HG03066 (cell line): ENCODE results near the gene RGS13.

Source experiments
- ATAC-seq: cut with Tn5 transposase; IDR thresholded peaks from one replicate; pipeline ENCODE4 v1.9.1; 2021; ENCODE audit warnings: low read depth; ENCODE audit not compliant: unreplicated experiment

The RGS13 gene, protein sequence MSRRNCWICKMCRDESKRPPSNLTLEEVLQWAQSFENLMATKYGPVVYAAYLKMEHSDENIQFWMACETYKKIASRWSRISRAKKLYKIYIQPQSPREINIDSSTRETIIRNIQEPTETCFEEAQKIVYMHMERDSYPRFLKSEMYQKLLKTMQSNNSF

DNA sequence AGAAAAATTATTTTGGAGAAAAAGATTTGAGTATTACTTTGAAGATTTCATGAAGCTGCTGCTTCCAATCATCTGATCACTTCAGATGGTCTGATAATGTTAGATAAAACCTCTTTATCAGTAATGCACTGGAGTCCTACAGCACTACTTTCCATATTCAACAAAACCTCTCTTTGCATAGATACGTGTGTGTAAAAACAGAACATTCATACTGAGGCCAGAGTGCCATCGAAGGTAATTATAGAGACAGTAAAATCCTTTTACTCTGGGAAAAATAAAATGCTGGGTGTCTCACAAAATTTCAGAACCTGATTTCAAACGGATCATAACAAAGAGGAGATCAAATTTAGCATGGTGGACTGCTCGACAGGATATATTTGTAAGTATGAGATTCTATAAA is at the start of gene RGS13:
RGS13 (plus strand) TSS at position 209 of the 400 bp plus-strand sequence. CDS start 8,188 bp downstream, outside the sequence.
- ATAC-seq, result no peak

DNA sequence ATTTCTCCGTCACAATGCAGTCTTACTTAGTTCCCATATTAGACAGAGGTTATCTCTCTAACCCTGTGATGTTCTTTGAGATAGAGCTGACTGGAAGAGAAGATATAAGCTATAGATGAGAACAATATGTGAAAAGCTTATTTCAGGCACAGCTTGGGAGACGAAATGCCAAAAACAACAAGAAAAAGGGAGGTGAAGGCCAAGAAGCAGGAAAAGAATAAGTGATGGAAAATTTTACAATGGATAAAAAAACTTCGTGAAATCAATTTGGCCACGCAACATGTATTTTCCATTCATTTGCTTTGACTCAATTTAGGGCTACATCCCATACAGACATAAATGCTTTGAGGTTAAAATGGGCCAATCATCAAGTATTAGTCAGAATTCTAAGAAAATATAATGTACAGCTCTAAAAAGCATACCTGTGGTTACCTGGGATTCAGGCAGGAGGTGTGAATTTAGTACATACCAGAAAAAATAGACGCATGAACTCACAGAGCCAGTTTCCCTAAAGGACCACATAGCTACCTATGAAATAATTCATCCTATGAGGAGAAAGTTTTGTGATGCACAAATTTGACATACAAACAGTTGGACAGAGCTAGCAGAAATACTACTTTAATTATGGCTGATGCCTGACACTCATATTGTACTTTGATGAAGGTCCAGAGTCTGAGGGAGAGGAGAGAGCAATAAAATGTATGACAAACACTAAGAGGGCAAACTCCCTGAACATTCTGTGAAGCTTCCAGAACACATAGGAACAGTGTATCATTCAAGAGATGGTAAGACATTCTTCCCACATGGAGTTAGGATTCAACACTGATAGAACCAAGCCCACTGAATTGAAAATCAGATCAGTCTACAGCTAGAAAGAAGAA is 48.3 kb upstream of the RGS13 start:
- ATAC-seq, result no peak

DNA sequence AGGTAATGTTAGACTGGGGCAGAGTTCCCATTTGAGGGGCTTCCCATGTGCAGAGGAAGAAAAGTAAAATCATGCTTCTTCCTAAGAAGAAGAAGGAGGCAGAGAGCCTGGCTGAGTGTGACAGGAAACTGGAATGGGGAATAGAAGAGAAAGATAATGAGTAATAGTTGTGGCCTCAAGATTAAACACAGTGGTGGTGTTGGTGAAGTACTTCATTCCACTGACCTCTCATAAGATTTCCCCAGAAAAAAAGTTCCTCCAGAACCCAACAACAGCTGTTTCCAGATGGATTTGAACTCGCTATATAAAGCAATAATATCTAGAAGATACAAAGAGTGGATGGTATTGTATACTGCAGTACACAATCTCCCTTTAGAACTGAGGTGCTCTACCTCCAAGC is 47.4 kb upstream of the RGS13 start:
- ATAC-seq, result no peak

DNA sequence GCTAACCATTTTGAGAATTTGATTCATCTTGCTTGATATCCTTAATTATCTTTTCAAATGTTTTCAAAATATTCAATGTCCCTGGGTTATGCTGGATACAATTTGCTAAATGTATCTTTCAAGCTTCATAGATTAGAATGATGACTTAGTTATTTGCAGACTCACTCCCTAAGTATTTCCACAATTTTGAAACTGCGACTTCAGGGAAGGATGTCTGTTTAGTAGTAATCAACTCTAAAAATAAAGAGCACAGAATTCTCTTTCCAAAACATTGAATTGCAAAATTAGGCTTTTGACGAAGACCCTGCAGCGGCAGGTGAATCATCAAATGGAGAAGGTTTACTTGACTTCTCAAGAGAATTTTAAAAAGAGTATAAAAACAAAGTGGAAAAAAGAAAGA is 46.1 kb upstream of the RGS13 start:
- ATAC-seq, result no peak

DNA sequence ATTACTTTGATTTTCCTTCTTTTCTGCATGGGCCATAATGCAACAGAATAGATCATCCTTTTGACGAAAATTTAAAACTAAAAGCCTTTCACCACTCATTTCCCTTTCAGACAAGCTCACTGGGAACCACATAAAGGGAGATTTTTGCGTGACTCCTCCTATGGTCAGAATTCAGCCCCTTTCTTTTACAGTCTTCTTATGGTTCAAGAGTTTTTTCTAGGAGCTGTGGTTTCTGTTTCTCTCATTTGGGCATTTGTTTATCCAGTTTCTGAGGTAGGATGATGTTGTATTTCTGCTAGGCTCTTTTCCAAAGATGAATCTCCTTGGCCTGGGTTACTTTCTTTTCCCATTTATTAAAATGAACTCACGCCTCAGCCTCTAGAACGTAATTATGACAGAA is 43.4 kb upstream of the RGS13 start:
- ATAC-seq, result no peak

DNA sequence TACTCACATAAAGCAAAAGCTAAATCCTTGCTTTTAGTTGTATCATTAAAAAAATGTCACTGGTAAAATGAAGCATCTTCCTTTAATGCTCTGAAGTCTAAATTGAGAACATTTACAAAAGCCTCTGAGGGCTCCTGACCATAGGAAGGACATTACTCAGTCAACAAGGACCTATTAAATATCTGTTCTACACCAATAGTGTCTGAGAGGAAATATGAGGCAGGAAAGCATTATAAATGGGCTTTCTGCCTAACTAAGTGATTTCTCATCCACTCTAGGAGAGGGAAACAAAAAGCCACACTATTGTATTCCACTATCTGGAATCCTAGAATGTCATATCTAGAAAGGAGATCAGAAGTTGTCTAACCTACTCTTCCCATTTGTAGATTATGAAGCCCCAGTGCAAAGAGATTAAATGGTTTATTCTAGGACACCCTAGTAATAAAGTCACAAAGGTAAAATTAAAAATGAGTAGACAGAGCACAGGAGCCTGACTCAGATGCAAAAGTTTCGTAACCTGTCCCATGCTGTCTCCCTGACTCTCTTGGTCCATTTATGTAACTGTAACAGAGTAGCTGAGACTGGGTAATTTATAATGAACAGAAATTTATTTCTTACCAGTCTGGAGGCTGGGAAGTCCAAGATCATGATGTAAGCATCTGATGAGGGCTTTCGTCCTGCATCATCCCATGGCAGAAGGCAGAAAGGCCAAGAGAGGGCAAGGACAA is 42.8 kb upstream of the RGS13 start:
- no peak for ATAC-seq

DNA sequence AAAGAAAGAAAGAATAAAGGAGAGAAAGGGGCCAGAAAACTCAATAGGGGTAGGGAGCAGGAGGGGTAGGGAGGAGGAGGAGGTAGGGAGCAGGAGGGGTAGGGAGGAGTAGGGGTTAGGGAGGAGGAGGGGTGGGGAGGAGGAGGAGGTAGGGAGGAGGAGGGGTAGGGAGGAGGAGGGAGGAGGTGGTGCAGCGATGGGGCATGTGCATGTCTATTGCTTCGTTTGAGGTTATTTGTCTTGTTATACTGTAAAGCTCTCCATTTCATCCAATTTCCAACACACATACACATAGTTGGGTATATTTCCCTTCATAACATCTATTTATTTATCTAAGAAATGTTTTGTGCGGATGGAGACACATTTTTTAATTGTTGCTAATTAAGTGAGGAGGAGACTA is 40.6 kb upstream of the RGS13 start:
- no peak for ATAC-seq

DNA sequence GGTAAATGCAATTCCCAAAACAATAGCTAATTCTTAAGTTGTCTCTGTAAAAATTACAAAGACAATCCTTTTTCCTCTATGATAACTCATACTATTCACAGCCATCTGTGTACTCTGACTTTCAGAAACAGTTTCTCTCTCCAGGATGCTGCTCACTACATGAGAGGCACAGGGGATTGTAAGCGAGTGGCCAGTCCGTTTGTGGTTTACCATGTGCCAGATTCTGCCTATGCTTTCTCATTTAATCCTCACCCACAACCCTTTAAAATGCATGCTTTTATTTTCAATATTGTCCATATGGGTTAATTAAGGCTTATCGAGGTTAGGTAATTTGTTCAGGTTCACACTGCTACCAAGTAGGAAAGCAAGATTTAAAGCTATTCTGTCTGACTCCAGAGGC is 37.4 kb upstream of the RGS13 start:
- no peak for ATAC-seq

DNA sequence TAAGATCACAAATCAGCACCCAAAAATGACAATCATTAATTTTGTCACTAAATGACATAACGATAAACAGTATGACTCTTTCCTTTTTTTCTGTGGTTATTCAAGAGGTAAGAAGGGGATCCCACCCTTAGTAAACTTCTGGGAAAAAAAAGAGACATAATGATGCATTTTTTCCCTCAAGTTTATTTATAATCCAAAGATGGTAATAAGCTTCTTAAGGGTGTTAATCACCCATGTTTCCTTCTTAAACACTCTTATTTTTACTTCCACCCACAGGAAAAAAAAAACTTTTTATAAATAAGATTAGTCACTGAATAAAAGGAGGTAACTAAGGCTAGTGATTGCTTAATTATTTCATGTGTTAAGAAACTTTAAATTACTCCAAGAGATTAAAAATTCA is 35.7 kb upstream of the RGS13 start:
- ATAC-seq, result no peak

DNA sequence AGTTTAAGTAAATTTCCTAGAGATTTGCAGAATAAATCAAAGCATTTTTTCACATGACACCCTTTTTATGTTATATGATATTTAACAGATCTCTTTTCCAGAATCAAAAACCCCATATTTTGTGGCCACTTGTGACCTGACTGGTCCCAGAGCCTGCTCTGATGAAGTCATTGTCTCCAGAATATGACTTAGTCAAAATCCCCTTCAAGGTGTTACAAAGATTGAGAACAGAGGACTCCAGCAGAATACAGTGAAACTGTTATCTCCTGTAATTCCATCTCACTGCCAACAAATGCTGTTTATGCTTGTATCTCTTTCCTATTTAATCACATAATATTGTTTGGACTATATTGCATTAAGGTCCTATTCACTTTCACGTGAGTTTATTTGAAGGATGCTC is 34.8 kb upstream of the RGS13 start:
- ATAC-seq, result no peak

DNA sequence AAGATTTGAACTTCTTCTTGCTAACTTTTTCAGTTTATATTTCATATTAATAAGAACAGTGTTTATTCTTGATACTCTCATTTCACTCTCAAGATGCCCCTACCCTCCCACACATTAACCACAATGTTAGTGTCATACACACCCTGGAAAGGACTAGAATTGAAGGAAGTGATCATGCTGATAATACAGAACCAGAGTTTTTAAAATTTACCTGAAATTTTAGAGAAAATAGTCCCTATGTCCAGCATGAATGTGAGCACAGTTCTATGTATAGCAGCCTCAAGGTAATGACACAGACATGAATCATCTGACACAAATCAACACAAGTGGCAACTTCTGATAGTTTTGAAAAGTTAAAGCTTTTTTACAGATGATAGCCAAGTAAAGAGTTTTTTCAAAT is 34.4 kb upstream of the RGS13 start:
- no peak for ATAC-seq

DNA sequence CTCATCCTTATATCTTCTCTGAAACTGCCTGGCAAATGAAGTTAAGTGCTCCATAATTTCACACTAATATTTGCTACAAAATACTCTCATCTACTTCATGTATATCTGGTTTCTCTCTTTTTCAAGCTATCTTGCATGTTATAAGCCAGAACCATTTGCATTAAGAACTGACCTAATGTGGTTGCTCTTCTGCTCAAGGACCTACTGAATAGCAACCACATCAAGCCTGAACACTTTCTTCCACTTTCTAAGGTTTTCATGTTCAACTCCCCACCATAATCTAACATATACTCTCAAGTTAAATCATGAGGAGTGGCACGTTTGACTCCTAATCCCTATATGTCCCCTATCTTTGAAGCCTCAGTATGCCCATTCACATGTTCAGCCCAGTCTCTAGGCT is 33.2 kb upstream of the RGS13 start:
- no peak for ATAC-seq

DNA sequence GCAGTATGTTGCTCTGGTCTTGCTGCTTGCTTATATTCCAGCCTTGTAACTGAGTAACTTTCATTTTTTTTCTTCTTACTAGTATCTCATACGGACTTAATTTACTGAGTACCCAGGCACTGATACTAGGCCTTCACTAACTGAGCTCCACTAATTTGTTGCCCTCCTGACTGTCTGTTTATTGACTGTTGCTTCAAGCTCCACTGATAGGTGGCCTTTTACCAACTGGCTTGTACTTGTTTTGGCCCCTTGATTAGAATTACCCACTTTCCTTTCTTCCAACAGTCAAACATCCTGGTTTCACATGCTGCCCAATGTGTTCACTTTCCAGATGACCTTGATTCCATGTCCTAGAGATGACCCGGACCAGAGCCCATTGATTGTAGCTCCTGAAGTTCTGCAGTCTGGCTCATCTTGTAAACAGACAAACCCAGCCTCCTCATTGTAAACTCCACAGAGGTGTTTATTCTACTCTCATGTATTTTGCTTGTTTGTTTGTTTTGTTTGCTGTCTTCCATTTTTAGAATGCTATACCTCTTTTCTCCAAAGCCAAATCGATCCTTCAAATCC is 32.6 kb upstream of the RGS13 start:
- ATAC-seq, result no peak

DNA sequence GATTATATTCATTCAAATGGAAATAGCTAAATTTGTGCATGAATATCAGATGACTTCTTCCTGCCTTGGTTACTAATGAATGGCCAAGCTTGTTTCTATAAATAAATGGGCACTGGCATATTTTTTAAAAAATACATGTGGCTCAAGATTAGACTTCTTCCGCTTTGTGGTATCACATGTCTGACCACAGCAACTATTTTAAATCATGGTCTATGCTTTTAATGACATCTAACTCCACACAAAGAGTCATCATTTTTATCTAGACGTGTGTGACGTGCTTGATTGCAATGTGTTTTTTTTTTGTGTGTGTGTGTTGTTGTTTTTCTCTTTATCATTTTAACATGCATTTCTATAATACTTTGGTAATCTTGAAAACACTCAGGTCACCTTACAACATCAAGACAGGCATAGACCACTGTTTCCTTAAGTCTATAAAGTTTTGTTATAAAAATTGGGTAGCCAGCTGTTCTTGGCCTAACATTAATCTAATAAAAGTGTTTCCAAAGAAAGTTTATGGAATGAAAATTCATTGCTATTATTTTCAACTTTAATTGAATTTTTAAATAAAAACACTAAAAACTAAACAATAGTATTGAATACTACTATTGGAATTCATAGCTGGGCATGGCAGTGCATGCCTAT is 30.8 kb upstream of the RGS13 start:
- ATAC-seq, result peak; percentile 37

DNA sequence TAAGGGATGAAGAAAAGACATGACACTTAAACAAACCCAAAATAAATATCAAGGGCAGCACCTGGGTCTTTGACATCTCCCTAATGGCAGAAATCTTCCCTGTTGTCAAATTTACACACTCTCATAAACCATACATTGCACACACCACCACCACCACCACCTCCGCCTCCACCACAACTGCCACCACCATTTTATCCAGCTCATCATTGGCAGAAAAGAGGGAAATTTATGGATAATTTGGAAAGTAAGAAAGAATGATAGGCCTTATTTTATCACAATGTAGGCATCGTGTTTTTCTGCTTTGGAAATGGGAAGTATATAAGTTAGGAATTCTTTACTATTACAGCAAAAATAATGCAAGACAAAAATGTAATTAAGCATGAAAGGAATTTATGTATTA is 27.3 kb upstream of the RGS13 start:
- no peak for ATAC-seq

DNA sequence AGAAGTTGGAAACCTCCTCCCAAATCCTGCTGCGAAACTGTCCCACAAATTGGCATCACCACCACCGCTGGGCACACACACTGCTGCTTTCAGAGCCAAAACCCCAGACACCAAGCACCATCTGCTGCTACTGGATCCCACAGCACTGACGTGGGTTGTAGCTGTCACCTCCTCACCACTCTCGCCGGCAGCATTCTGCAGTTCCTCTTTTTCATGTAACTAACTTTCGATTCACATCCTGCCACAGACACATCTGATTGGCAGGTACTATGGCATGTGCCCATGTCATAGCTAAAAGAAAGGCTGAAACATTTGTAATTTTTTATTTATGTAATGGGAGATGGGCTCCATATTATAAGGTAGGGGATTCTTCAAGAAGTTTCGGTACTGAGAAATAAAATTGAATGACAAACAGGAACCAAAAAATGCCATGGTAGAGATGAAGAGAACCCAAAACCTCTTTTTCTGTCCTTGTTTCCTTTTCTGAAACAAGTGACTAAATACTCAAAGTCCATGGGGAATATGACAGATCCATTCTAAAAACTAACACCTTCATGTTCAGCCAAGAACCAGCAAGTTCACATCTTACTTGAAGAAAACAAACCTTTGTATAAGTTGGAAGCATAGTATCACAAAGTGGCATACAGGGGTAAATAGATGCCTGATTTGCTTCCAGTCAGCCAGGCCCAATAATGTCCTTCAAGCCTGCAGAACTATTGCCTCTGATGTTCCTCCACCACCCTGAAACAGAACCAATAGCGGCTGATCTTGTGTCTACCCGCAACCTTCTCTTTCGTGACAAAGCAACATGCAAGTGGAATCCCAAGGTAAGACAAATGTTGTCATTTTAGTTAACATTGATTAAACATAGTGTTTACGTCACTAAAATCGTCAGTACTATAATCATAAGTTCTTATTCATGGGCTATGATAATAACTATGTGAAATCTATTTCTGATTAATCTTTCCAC is 26.6 kb upstream of the RGS13 start:
- ATAC-seq, result peak; percentile 95

DNA sequence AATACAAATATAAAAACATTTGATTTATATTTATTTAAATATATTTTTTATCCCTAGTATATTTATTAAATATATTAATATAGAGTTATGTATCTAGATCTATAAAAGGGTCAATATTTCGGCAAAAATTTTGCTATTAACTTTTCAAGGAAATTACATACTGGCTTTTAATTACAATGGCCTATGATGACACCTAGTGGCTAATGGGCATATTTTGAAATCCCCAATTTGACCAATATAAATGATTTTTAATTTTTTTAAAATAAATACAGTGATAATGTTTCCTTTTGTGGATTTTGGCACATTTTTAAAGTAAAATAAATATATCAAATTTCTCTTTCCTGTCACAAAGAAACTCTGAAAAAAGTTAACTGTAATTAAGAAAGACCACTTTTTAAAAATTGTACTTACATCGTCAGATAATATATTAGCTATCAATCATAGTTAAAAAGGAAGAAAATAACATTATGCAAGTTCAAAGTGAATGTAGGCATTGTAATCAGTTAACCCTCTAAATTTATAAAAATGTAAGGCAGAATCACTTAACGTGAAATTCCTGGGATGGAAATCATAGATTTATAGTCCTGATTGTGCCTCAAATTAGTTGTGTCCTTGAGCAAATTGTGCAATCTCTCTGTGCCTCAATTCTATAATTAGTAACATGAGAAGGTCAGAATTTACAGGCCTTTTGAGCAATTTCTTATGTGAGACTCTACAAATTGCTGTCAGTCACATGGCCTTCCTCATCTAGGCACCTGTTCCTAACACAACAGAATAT is 25.6 kb upstream of the RGS13 start:
- ATAC-seq, result no peak

DNA sequence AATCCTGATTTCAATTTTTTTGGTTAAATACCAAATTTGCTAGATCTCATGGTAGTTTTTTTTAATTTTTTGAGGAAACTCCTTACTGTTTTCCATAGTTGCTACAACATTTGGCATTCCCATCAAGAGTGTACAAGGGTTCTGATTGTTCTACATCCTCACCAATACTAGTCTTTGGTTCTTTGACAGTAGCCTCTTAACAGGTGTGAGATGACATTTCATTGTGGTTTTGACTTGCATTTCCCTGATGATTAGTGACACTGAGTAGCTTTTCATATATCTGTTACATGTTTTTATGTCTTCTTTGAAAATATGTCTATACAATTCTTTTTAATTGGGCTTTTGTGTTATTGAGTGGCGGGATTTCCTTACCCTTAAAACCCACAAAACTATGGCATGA is 20.9 kb upstream of the RGS13 start:
- no peak for ATAC-seq

DNA sequence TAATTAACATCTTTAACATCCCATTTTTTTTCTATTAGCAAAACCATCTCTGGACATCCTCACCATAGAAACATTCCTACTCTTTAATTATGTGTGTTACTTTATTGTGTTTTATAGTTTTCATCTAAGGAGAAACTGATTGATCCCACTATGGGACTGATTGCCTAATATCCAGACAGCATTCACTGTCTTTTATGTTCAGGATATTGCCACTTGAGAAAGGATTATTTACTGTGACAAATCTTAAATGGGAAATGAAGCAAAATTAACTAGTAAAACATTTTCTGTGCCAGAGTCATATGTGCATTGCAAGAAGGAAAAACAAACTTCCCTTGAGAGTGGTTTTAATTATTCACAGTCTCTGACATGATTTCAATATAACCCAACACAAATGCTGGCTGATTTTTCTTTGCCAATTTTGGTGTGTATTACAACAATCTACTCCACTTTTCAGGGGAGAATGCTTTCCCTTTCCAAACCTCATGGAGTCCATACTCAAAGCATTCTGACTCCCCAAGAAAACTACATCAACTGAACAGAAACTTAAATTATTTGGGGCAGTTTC is 15.8 kb upstream of the RGS13 start:
- ATAC-seq, result no peak
